ENCODE data around the gene BMP2K. TPM values are rescaled to one million over a fixed set of nuclear protein-coding genes. Genes with fewer than 3 reads are reported as not detected.

BMP2K gene
- total and polyA plus RNA-seq, 4 donors = 4.4 to 138 (median 19.3) TPM

DNA sequence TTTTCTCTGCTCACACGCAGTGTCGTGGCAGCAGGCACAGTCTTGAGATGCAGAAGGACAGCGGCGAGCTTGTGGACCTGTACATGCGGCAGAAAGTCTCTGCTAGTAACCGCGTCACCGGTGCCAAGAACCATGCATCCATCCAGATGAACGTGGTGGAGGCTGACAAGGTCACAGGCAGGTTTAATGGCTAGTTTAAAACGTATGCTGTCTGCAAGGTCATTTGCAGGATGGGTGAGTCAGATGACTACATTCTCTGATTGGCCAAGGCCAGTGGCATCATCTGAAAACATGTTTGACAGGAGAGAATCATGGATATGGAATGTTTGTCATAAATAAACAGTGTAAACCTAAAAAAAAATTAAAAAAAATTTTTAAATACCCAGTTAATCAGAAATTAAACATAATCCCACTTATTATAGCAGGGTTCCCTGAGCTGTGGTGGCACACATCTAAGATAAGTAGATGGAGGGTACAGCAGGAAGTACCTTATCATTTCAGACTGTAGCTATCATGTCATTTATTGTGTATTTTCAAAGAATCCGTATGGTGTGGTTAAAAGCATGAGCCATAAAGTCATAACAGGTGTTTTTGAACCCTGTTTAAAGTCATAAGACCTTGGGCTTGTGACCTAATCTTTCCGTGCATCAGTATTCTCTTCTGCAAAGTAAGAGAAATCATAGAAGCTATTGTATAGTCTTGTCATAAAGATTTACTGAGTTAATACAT, 7.5 kb upstream of the BMP2K start:
- H3K4me1 ChIP-seq (ENCODE audit: control insufficient read depth in 4 of 4, insufficient read depth in 4 of 4, low read length in 3 of 4) = no peaks in the 10 kb centered on the region
- H3K36me3 ChIP-seq (ENCODE audit: control insufficient read depth in 4 of 4, insufficient read depth in 3 of 4, low read depth in 1 of 4, low read length in 3 of 4) = no peaks in the 10 kb centered on the region
- no peak for DNase-seq (ENCODE audit: low spot score)
- no peak overlapping the region for H3K4me3 ChIP-seq (ENCODE audit: low read depth in 1 of 3, low read length in 3 of 3)
- 78% methylated on average over 12 of the region's 12 CpGs for WGBS
- H3K9me3 ChIP-seq (ENCODE audit: control insufficient read depth in 4 of 4, low read length in 3 of 4) = no peaks in the 10 kb centered on the region
- TF ChIP-seq HNF4G (IDR thresholded peaks at IDR 0.05) (no peak), SP1 (IDR thresholded peaks at IDR 0.05) (no peak)
- no peaks in the 10 kb centered on the region for H3K27me3 ChIP-seq (ENCODE audit: control insufficient read depth in 4 of 4, insufficient read depth in 4 of 4, low read length in 3 of 4)
- H3K9ac ChIP-seq (ENCODE audit: low read depth in 1 of 2, low read length in 2 of 2) = no peak overlapping the region
- no peak overlapping the region for H3K27ac ChIP-seq (ENCODE audit: low read depth in 1 of 2, low read length in 2 of 2)

DNA sequence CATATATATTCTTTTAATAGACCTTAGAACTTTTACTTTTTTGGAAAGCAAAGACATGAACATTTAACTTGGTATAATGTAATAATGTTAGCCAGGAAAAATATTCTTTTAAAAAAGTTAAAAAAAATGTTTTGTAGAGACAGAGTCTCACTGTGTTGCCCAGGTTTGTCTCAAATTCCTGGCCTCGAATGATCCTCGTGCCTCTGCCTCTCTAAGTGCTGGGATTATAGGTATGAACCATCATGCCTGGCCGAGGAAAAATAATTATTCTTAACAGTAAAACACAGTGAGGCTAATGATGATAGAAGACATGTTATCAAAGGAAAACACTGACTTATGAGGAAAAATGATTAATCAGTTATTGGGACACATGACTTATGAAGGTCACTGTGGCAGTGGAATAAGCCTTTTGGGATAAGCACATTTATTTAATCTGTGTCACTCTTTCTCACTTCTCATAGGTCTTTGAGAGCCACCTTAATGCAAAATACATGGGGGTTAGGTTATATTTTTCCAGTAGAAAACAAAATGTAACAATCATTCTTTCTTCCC, 6.0 kb upstream of the BMP2K start:
- Histone ChIP-seq H3K9me3 (ENCODE audit: control insufficient read depth in 4 of 4, low read length in 3 of 4) (no peaks in the 10 kb centered on the region), H3K4me1 (ENCODE audit: control insufficient read depth in 4 of 4, insufficient read depth in 4 of 4, low read length in 3 of 4) (peaks cover 0 to 8% (median 2%) of the 10 kb centered on the region in 4 donors), H3K27ac (ENCODE audit: low read depth in 1 of 2, low read length in 2 of 2) (no peak overlapping the region), H3K4me3 (ENCODE audit: low read depth in 1 of 3, low read length in 3 of 3) (no peak overlapping the region), H3K9ac (ENCODE audit: low read depth in 1 of 2, low read length in 2 of 2) (no peak overlapping the region), H3K27me3 (ENCODE audit: control insufficient read depth in 4 of 4, insufficient read depth in 4 of 4, low read length in 3 of 4) (no peaks in the 10 kb centered on the region), H3K36me3 (ENCODE audit: control insufficient read depth in 4 of 4, insufficient read depth in 3 of 4, low read depth in 1 of 4, low read length in 3 of 4) (no peaks in the 10 kb centered on the region)
- no peak for DNase-seq (ENCODE audit: low spot score)
- WGBS = 92% methylated on average over 3 of the region's 3 CpGs
- TF ChIP-seq, protein P1, sequence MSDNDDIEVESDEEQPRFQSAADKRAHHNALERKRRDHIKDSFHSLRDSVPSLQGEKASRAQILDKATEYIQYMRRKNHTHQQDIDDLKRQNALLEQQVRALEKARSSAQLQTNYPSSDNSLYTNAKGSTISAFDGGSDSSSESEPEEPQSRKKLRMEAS (IDR thresholded peaks at IDR 0.05) = no peak
- TF ChIP-seq EGR1 (IDR thresholded peaks at IDR 0.05; ENCODE audit: low read depth in 2 of 2) = no peak
- no peak for TF ChIP-seq HNF4G (IDR thresholded peaks at IDR 0.05)
- no peak for TF ChIP-seq FOXA1 (IDR thresholded peaks at IDR 0.05)
- no peak for TF ChIP-seq RXRA (IDR thresholded peaks at IDR 0.05)
- TF ChIP-seq YY1 (IDR thresholded peaks at IDR 0.05) = no peak
- TF ChIP-seq, protein P2, sequence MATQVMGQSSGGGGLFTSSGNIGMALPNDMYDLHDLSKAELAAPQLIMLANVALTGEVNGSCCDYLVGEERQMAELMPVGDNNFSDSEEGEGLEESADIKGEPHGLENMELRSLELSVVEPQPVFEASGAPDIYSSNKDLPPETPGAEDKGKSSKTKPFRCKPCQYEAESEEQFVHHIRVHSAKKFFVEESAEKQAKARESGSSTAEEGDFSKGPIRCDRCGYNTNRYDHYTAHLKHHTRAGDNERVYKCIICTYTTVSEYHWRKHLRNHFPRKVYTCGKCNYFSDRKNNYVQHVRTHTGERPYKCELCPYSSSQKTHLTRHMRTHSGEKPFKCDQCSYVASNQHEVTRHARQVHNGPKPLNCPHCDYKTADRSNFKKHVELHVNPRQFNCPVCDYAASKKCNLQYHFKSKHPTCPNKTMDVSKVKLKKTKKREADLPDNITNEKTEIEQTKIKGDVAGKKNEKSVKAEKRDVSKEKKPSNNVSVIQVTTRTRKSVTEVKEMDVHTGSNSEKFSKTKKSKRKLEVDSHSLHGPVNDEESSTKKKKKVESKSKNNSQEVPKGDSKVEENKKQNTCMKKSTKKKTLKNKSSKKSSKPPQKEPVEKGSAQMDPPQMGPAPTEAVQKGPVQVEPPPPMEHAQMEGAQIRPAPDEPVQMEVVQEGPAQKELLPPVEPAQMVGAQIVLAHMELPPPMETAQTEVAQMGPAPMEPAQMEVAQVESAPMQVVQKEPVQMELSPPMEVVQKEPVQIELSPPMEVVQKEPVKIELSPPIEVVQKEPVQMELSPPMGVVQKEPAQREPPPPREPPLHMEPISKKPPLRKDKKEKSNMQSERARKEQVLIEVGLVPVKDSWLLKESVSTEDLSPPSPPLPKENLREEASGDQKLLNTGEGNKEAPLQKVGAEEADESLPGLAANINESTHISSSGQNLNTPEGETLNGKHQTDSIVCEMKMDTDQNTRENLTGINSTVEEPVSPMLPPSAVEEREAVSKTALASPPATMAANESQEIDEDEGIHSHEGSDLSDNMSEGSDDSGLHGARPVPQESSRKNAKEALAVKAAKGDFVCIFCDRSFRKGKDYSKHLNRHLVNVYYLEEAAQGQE (IDR thresholded peaks at IDR 0.05) = no peak
- no peak for TF ChIP-seq NR2F2 (IDR thresholded peaks at IDR 0.05)
- TF ChIP-seq RAD21 (IDR thresholded peaks at IDR 0.05) = no peak
- no peak for TF ChIP-seq TAF1 (conservative IDR thresholded peaks at IDR 0.05)
- no peak for TF ChIP-seq SP1 (IDR thresholded peaks at IDR 0.05)

DNA sequence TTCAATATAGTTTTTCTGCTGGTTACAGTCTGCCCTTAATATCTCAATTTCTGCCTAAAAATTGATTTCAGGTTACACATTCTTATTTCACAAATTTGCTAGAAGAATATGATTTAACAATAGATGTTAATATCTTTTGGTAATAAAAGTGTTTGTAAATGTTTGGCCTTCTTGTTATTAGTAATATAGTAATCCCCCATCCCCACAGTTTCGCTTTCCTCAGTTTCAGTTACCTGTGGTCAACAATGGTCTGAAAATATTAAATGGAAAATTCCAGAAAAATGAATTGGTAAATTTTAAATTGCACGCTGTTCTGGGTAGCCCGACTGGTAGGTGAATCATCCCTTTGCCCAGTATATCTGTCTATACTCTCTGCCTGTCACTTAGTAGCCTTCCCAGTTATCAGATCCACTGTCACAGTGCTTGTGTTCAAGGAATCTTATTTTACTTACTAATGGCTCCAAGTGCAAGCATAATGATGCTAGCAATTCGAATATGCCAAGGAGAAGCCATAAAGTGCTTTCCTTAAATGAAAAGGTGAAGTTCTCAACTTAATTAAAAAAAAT, 3.5 kb upstream of the BMP2K start:
- peaks cover 0 to 14% (median 4%) of the 10 kb centered on the region in 4 donors for H3K4me1 ChIP-seq (ENCODE audit: control insufficient read depth in 4 of 4, insufficient read depth in 4 of 4, low read length in 3 of 4)
- 91% methylated on average over 4 of the region's 4 CpGs for WGBS
- DNase-seq (ENCODE audit: low spot score) = no peak
- TF ChIP-seq, protein P3, sequence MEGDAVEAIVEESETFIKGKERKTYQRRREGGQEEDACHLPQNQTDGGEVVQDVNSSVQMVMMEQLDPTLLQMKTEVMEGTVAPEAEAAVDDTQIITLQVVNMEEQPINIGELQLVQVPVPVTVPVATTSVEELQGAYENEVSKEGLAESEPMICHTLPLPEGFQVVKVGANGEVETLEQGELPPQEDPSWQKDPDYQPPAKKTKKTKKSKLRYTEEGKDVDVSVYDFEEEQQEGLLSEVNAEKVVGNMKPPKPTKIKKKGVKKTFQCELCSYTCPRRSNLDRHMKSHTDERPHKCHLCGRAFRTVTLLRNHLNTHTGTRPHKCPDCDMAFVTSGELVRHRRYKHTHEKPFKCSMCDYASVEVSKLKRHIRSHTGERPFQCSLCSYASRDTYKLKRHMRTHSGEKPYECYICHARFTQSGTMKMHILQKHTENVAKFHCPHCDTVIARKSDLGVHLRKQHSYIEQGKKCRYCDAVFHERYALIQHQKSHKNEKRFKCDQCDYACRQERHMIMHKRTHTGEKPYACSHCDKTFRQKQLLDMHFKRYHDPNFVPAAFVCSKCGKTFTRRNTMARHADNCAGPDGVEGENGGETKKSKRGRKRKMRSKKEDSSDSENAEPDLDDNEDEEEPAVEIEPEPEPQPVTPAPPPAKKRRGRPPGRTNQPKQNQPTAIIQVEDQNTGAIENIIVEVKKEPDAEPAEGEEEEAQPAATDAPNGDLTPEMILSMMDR (IDR thresholded peaks at IDR 0.05; ENCODE audit: low read depth, low read length, missing input control) = no peak
- TF ChIP-seq EGR1 (IDR thresholded peaks at IDR 0.05; ENCODE audit: low read depth in 2 of 2) (no peak), JUND (IDR thresholded peaks at IDR 0.05) (no peak), RXRA (IDR thresholded peaks at IDR 0.05) (no peak), HNF4A (conservative IDR thresholded peaks at IDR 0.05) (no peak), NR2F2 (IDR thresholded peaks at IDR 0.05) (no peak), YY1 (IDR thresholded peaks at IDR 0.05) (no peak), FOXA2 (IDR thresholded peaks at IDR 0.05) (no peak), RAD21 (IDR thresholded peaks at IDR 0.05) (no peak), TAF1 (conservative IDR thresholded peaks at IDR 0.05) (no peak), FOXA1 (IDR thresholded peaks at IDR 0.05) (no peak)
- TF ChIP-seq, protein P1 (IDR thresholded peaks at IDR 0.05) = no peak
- TF ChIP-seq, protein P4, sequence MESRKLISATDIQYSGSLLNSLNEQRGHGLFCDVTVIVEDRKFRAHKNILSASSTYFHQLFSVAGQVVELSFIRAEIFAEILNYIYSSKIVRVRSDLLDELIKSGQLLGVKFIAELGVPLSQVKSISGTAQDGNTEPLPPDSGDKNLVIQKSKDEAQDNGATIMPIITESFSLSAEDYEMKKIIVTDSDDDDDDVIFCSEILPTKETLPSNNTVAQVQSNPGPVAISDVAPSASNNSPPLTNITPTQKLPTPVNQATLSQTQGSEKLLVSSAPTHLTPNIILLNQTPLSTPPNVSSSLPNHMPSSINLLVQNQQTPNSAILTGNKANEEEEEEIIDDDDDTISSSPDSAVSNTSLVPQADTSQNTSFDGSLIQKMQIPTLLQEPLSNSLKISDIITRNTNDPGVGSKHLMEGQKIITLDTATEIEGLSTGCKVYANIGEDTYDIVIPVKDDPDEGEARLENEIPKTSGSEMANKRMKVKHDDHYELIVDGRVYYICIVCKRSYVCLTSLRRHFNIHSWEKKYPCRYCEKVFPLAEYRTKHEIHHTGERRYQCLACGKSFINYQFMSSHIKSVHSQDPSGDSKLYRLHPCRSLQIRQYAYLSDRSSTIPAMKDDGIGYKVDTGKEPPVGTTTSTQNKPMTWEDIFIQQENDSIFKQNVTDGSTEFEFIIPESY (IDR thresholded peaks at IDR 0.05) = no peak
- no peak overlapping the region for H3K9ac ChIP-seq (ENCODE audit: low read depth in 1 of 2, low read length in 2 of 2)
- no peaks in the 10 kb centered on the region for H3K36me3 ChIP-seq (ENCODE audit: control insufficient read depth in 4 of 4, insufficient read depth in 3 of 4, low read depth in 1 of 4, low read length in 3 of 4)
- no peaks in the 10 kb centered on the region for H3K9me3 ChIP-seq (ENCODE audit: control insufficient read depth in 4 of 4, low read length in 3 of 4)
- no peak overlapping the region for H3K4me3 ChIP-seq (ENCODE audit: low read depth in 1 of 3, low read length in 3 of 3)
- H3K27me3 ChIP-seq (ENCODE audit: control insufficient read depth in 4 of 4, insufficient read depth in 4 of 4, low read length in 3 of 4) = no peaks in the 10 kb centered on the region
- no peak overlapping the region for H3K27ac ChIP-seq (ENCODE audit: low read depth in 1 of 2, low read length in 2 of 2)
